NCI-H2227 (cell line): ENCODE results near the gene KRTAP10-11.
"Not testable (repeated sequence)": the region's sequence is repeated elsewhere in the genome, so short reads cannot be mapped to it uniquely, and the experiment has no call there.

Experiments
- DNase-seq: peaks from one replicate; lab custom pipeline; 2025; ENCODE audit not compliant: unreplicated experiment; lab: John Stamatoyannopoulos, UW

The KRTAP10-11 gene

DNA sequence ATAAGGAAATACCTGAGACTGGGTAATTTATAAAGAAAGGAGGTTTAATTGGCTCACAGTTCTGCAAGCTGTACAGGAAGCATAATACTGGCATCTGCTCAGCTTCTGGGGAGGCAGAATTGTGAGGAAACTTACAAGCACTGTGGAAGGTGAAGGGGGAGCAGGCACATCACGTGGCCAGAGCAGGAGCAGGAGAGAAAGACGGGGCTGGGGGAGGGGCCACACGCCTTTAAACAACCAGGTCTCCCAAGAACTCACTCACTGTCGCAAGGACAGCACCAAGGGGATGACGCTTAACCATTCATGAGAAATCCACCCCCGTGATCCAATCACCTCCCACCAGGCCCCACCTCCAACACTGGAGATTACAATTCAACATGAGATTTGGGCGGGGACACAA is 15.4 kb downstream of the KRTAP10-11 start:
- DNase-seq = not testable (repeated sequence)

DNA sequence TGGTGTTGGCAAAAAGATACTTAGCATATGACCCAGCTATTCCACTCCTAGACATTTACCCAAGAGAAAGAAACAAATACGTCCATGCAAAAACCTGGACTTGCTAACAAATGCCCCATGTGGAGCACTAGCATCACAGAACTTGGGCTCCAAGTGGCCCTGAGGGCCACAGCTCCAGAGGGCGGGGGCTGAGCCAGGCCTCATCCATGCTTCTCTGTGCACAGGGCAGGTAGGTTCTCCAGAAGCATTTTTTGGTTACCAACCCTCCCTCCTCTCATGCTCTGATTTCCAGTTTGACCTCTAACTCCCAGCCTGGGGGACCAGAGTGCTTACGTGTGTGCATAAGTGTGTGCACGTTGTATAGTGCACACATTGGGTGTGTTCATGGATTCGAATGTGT is 18.5 kb downstream of the KRTAP10-11 start:
- no peak for DNase-seq

DNA sequence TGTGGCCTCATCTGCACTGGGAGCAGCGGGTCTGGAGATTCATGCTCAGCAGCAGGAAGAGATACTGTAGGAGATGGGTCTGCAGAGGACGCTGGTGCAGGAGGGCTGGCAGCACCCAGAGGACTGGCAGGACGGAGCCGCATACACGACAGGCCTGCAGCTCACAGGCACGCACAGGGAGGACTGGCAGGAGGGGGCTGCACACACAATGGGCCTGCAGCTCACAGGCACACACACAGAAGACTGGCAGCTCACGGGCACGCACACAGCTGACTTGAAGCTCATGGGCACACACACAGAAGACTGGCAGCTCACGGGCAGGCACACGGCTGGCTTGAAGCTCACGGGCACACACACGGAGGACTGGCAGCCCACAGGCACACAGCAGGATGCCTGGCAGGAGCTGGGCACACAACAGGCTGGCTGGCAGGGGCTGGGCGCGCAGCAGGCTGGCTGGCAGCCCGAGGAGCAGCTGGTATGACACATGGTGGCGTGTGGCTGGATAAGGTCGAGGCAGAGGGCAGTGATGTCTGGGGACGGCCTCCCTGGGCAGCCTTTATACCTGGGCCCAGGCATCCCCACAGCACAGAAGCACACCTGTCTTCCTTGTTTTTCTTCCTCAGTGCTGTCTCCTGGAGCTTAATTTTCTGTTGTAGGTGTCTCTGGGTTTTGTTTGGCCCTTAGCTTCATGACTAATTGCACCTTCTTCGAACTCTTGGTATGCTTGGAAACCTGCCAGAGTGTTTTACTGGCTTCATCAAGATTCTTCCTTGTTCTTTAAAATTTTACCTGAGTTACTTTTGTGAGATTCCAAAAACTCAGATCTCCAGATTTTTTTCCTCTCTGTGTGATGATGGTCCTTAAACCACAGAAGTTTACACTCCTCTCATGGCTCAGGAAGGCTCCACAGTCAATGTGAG is 20.4 kb downstream of the KRTAP10-11 start, which contains the start of gene KRTAP12-2:
TSS of gene KRTAP12-2 (minus strand) at position 527 of the 920 bp plus-strand sequence. CDS start at position 486, 41 bp downstream.
- DNase-seq = no peak

DNA sequence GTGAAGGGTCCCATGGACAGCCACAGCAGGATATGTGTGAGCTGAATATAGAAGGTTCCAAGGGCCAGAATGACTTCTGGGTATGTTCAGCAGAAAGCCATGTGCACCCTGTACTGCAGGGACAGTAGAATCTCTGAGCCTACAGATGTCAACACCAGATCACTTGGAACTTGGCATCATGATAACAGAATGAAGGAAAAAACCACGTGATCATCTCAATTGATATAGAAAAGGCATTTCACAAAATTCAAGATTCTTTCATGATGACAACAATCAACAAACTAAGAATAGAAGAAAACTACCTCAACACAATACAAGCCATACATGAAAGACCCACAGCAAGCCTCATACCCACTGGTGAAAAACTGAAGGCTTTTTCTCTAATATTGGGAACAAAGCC is 21.4 kb downstream of the KRTAP10-11 start:
- no peak for DNase-seq

DNA sequence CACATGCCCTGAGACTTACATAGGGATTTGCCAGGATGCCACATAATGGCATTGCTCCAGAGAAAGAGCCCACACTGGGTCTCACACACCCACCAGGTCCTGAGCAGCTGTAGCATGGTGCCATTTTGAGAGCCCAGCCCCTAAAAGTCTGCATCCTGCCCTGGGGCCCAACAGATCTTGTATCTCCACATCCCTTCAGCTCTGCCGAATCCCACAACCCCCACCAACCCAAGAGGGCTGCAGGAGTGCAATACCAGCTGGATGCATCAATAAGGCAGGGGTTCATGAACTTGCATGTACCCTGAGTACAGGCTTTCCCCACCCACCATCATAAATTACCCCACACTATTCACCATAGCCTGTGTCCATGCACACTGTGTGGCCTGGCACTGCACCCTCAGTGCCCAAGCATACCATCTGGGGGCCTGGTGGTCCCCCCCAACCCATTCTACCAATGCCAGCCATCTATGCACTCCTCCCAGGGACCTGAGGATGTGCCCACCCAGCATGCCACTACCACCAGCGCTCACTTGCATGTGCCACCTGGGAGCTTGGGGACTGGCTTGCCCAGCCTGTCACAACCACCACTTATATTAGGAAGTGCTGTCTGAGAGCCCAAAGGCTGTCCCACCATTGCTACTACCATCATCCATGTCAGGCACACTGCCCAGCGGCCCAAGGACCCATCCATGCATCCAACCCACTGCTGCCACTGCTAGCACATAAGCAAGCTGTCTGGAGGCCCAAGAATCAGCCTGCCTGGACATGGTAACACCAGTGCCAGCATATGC is 24.6 kb downstream of the KRTAP10-11 start:
- DNase-seq = no peak

DNA sequence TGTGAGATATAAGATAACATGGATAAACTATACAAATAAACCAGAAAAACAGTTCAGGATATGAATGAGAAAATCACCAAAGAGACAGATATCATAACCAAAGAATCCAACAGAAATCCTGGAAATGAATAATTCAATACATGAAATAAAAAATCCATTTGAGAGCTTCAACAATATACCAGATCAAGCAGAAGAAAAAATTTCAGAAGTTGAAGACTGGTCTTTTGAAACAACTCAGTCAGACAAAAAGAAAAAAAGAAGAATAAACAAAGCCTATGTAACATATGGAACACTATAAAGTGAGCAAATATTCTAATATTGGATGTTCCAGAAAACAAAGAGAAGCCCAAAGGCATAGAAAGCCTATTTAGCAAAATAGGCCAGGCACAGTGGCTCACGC is 25.7 kb downstream of the KRTAP10-11 start:
- DNase-seq = no peak

DNA sequence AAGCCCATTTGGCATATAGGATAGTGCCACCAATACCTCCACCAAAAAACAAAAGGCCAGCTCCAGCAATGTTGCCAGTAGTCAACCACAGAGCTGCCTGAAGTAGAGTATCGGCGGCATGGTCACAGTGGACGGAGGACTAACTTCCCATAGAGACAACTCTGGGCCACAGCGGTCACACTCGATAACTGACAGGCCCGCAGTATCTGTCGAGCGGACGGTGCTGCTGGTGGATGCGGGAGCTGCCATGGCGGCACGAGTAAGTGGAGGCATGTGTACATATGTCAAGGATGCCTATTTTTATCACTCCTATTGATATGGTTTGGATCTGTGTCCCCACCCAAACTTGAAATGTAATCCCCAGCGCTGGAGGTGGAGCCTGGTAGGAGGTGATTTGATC is 31.7 kb downstream of the KRTAP10-11 start:
- no peak for DNase-seq

DNA sequence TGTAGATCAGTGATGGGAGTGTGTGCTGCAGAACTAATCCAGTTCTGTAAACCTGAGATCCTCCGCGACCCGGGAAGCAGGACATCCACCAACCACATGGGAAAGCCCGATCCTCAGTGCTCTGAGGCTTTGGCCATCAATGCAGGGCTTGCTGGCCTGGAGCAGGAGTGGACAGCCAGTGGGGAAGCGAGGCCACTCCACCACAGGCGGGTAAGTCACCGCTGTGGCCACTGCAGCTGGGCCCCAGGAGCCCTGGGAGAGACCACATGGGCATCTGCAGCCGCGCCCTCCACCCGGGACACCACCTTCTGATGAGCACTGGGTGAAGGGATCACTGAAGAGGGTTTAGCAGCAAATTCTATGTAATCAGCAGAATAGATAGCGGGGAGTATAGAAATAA is 34.9 kb downstream of the KRTAP10-11 start:
- no peak for DNase-seq

DNA sequence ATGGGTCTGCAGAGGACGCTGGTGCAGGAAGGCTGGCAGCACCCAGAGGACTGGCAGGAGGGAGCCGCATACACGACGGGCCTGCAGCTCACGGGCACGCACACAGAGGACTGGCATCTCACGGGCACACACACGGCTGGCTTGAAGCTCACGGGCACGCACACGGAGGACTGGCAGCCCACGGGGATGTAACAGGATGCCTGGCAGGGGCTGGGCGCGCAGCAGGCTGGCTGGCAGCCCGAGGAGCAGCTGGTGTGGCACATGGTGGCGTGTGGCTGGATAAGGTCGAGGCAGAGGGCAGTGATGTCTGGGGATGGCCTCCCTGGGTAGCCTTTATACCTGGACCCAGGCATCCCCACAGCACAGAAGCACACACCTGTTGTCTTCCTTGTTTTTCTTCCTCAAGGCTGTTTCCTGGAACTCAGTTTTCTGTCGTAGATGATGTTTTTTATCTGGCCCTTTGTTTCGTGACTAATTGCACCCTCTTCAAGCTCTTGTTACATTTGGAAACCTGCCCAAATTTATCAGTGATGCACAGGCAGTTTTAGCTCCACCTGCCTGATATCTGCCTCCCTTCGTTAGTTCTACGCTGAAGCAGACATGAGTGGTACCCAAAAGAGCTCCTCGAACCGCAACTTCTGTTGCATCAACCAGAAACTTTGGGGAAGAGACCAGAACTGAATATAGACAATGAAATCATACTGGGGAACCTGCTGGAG is 35.8 kb downstream of the KRTAP10-11 start, which contains the start of gene KRTAP12-1:
TSS of gene KRTAP12-1 (minus strand) at position 303 of the 719 bp plus-strand sequence. CDS start at position 263, 40 bp downstream.
- DNase-seq = no peak

DNA sequence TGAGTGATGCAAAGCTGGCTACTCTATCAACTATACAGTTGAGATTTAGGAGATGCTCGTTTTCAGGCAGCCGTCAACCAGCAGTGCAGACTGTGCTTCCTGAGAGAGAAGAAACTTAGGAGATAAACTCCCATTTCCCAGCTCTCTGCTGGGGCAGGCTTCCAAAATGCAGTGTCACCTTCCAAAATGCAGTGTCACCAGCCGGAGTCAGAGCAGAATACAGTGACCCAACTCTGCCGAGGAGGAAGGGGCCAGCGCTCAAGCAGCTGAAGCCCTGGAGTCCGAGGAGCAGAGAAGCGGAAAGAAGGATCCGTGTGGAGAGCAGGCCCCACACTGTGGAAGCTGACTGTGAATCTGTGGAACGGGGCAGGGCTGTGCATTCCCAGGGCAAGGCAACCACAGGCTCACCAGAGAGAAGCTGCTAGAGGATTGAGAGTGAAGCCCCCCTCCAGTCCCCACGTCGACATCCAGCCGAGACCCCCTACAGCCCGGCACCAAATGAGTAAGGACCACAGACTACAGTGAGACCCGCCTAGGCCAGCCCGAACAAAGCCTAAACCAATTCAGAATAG is 36.5 kb downstream of the KRTAP10-11 start:
- DNase-seq = no peak

DNA sequence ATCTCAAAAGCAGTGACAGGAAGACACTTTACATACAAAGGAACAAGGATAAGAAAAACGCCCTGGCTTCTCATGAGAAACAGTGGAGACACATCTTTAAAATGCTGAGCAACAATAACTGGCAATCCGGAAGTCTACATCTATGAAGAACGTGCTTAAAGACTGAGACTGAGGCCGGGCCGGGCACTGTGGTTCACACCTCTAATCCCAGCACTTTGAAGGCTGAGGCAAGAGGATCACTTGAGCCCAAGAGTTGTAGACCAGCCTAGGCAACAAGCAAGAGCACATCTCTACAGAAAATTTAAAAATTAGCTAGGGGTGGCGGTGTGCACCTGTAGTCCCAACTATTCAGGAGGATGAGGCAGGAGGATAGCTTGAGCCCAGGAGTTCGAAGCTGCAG is 37.9 kb downstream of the KRTAP10-11 start:
- no peak for DNase-seq

DNA sequence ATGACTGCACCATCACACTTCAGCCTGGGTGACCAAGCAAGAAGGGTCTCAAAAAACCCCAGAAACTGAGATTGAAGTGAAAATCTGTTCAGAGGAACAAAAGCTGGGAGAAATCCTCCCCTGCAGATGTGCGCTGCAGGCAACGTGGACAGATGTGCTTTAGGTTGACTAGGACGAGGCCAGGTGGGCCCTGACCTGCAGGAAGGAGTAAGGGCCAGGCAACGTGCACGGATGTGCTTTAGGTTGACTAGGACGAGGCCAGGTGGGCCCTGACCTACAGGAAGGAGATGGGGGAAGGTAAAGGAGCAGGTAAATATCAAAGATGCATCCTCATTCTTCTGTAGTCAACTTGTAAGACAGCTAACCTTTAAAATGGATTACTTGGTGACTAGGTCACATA is 38.3 kb downstream of the KRTAP10-11 start:
- no peak for DNase-seq

DNA sequence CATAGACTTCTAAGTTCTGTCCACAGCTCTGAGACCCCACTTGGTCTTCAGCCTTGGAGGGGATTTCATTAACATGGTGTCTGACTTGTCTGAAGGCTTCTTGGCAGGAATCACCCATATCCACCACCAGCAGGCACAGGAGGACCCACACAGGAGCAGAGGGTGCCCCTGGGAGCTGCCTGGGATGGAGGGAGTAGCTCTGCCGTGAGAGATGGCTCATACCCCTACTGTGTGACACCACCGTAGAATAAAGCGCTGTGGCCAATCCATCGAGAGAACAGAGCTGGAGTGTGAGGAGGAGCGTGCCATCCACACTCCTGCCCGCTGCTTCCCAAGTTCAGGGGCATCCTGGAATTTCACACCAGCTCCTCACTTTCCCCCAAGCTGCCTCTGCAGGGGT is 38.8 kb downstream of the KRTAP10-11 start:
- not testable (repeated sequence) for DNase-seq

DNA sequence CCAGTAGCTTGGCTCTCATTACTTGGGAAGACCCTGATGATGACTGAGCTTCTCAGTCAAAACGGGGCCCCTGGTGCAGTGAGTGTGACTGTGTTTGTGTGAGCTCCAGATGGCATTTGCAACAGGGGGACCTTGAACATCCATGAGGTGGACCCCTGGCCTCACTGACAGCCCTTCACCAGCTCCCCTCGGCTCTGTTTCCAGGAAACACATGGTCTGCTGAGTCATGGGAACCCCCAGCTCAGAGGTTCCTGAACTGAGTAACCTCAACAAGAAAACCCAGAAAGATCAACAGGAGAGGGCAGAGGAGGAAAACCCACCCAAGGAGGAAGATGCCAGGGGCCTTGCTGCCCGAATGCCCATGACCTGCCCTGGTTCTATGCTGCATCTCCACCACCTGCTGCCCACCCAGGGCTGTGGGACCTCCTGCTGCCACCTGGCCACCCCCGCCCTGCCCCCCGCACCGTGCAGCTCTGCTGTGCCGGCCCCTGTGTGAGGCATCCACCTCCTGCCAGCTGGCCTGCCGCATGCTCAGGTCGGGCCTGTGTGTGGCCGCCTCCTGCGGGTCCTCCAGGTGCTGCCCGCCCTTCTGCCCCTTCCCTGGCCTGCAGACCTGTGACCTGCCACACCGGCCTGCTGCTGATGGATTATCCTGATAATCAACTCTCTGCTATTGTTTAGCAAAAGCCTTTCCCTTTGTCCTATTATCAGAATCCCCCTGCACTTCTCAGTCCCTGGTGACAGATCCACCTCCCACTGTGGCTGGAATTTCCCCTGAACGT is 40.0 kb downstream of the KRTAP10-11 start:
- DNase-seq = no peak

DNA sequence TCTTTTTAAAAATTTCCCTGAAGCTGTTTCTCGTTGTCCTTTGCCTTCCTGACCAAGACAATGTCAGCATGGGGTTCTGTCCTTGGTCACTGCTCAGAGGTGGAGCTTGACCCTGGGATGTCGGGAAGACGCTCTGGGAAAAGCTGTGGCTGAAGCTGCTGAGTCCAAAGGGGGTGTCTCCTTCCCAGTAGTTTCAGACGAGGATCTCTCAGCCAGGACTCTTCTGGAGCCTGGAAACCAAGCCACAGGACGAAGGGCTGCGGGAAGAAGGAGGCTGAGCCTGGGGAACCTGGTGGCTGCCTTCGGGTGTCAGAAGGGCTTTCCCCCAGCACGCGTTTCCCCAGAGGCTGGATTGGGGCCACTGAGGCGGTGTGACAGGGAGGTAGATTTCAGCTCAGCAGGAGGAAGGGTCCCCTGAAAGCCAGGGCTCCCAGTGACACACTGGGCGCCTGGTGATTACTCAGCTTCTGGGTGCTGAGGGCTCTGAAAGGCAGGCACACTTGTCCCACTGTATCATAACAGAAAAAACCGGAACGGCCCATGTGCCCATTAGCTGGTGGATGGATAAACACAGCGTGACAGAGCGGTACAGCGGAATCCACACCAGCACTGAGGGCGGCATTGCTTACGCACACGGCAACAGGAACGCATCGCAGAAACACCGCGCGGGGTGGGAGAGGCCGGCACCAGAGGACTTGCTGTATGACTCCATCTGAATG is 40.8 kb downstream of the KRTAP10-11 start:
- DNase-seq = no peak

DNA sequence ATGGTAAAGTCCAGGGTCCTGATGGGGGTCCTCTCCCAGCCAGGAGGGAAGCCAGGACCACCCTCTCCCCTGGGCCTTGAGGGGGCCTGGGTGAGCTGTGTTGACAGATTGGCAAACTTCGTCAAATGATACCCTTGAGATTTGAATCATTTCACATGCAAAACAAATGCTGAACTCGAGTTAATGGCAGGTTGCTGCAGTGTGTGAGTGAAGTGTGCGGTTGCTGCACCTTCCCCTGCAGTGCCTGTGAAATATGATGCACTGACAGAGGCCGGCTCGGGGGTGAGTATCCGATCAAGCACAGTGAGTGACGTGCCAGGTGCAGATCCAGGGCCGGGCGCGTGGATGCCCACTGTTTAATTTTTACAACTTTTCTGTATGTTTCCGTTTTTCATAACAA is 41.5 kb downstream of the KRTAP10-11 start:
- no peak for DNase-seq

DNA sequence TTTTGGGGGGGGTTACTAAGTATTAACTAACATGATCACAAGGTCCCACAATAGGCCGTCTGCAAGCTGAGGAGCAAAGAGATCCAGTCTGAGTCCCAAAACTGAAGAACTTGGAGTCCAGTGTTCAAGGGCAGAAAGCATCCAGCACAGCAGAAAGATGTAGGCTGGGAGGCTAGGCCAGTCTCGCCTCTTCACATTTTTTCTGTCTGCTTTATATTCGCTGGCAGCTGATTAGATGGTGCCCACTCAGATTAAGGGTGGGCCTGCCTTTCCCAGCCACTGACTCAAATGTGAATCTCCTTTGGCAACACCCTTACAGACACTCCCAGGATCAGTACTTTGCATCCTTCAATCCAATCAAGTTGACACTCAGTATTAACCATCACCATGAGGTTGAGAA is 43.5 kb downstream of the KRTAP10-11 start:
- DNase-seq = not testable (repeated sequence)

DNA sequence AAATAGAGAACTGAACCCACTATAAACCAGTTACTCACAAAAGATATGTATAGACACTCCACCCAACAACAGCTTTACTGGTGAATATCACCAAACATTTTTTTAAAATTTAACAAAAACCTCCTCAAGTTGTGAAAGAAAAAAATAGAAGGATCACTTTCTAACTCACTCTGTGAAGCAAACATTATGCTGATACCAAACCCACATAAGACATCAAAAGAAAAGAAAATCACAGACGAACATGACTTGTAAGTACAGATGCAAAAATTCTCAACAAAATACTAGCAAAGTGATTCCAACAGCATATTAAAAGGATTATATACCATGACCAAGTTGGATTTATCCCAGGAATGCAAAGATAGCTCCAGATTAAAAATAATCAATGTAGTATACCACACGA is 45.5 kb downstream of the KRTAP10-11 start:
- DNase-seq = no peak

DNA sequence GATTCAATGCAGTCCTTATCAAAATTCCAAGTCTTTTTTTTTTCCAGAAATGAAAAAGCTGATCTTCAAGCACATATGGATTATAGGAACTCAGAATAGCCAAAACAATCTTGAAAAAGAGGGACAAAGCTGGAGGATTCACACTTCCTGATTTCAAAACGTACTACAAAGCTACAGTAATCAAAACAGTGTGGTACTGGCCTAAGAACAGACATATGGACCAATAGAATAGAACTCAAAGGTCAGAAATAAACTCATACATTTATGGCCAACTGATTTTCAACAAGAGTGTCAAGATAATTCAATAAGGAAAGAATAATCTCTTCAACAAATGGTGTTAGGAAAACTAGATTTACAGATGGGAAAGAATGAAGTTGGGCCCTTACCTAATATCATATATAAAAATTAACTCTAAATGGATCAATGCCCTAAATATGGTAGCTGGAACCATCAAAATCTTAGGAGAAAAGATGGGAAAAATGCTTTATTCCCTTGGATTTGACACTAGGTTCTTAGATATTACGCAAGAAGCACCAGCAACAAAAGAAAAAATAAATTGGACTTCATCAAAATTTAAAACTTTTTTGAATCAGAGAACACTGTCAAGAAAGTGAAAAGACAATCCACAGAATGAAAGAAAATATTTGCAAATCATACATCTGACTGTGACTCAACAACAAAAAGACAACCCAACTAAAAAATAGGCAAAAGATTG is 46.7 kb downstream of the KRTAP10-11 start:
- no peak for DNase-seq
